ENCODE measurements around the gene ISYNA1. TPM values are rescaled to one million over a fixed set of nuclear protein-coding genes. Genes with fewer than 3 reads are reported as not detected.
A peak's percentile ranks its signal among the peaks of the same experiment; 100 is the strongest.

The ISYNA1 gene
- polyA plus RNA-seq, 3 donors = 3.7 TPM; not detected in 2

GRCh38 chr19:18481505-18482222 lies 43.7 kb upstream of the ISYNA1 start:
- Mint-ChIP-seq H3K9me3 (no peaks in the 10 kb centered on the region), H3K27ac (peak overlapping the region; percentile 58 to 99 (median 99)), H3K4me3 (no peak overlapping the region), H3K36me3 (peaks cover 14 to 21% of the 10 kb centered on the region in 2 donors), H3K27me3 (ENCODE audit: low read depth in 3 of 3) (peaks cover 0 to 2% (median 0%) of the 10 kb centered on the region in 3 donors), H3K4me1 (peaks cover 98% of the 10 kb centered on the region)
- Histone ChIP-seq H3K36me3 (replicated peaks in 1 of 2; ENCODE audit: control insufficient read depth in 1 of 2, insufficient read depth in 2 of 2, low read length in 2 of 2) (no peaks in the 10 kb centered on the region), H3K4me2 (replicated peaks; ENCODE audit: extremely low read depth, low read length, poor library complexity, severe bottlenecking) (no peak overlapping the region), H3K4me1 (ENCODE audit: control insufficient read depth in 1 of 2, insufficient read depth in 2 of 2, low read length in 2 of 2) (peaks cover 98 to 100% of the 10 kb centered on the region in 2 donors), H3K79me2 (ENCODE audit: insufficient read depth, low read length) (peaks cover 94% of the 10 kb centered on the region), H3K9ac (ENCODE audit: insufficient read depth, low read length, poor library complexity, severe bottlenecking) (no peak overlapping the region), H2AFZ (ENCODE audit: insufficient read depth, low read depth, low read length, poor library complexity, severe bottlenecking) (no peak overlapping the region), H3K9me3 (replicated peaks in 1 of 2; ENCODE audit: control insufficient read depth in 1 of 2, insufficient read depth in 1 of 2, low read length in 2 of 2) (no peaks in the 10 kb centered on the region), H3K27ac (ENCODE audit: low read depth in 1 of 2, low read length in 2 of 2) (peak overlapping the region; percentile 96 to 97), H4K20me1 (ENCODE audit: insufficient read depth, low read length) (peaks cover 65% of the 10 kb centered on the region), H3K4me3 (replicated peaks in 1 of 3; ENCODE audit: low read depth in 2 of 3, low read length in 3 of 3) (no peak overlapping the region), H3K27me3 (ENCODE audit: control insufficient read depth in 2 of 2, insufficient read depth in 2 of 2, low read length in 2 of 2) (no peaks in the 10 kb centered on the region)
- intact Hi-C loops (cut with micrococcal nuclease) = loop anchor here in 1 of 2 donors (2.0 kb wide), 1 partner anchor 15 kb away; no protein-coding TSS in a partner anchor
- no peak for TF ChIP-seq CTCF (IDR thresholded peaks at IDR 0.05)
- no peak for DNase-seq
- WGBS (ENCODE audit: insufficient coverage) = 97% methylated on average over 8 of the region's 12 CpGs

- H3K27ac Mint-ChIP-seq = peak overlapping the region; percentile 97 to 99 (median 99)
- H3K27me3 Mint-ChIP-seq (ENCODE audit: low read depth in 3 of 3) = peaks cover 0 to 3% (median 0%) of the 10 kb centered on the region in 3 donors
- Histone ChIP-seq H3K4me3 (replicated peaks in 1 of 3; ENCODE audit: low read depth in 2 of 3, low read length in 3 of 3) (peak overlapping the region in 1 of 3 experiments; percentile 46), H3K4me1 (ENCODE audit: control insufficient read depth in 1 of 2, insufficient read depth in 2 of 2, low read length in 2 of 2) (peaks cover 96 to 100% of the 10 kb centered on the region in 2 donors), H3K79me2 (ENCODE audit: insufficient read depth, low read length) (peaks cover 94% of the 10 kb centered on the region), H3K36me3 (replicated peaks in 1 of 2; ENCODE audit: control insufficient read depth in 1 of 2, insufficient read depth in 2 of 2, low read length in 2 of 2) (no peaks in the 10 kb centered on the region), H3K27me3 (ENCODE audit: control insufficient read depth in 2 of 2, insufficient read depth in 2 of 2, low read length in 2 of 2) (no peaks in the 10 kb centered on the region), H4K20me1 (ENCODE audit: insufficient read depth, low read length) (peaks cover 65% of the 10 kb centered on the region), H3K4me2 (replicated peaks; ENCODE audit: extremely low read depth, low read length, poor library complexity, severe bottlenecking) (peak overlapping the region; percentile 56), H3K9me3 (replicated peaks in 1 of 2; ENCODE audit: control insufficient read depth in 1 of 2, insufficient read depth in 1 of 2, low read length in 2 of 2) (no peaks in the 10 kb centered on the region), H3K9ac (ENCODE audit: insufficient read depth, low read length, poor library complexity, severe bottlenecking) (peak overlapping the region; percentile 62), H3K27ac (ENCODE audit: low read depth in 1 of 2, low read length in 2 of 2) (peak overlapping the region; percentile 96 to 97), H2AFZ (ENCODE audit: insufficient read depth, low read depth, low read length, poor library complexity, severe bottlenecking) (no peak overlapping the region)
- 5% methylated on average over 9 of the region's 13 CpGs for WGBS (ENCODE audit: insufficient coverage)
- DNase-seq = peak; percentile 61 to 69 (median 69)
- peak overlapping the region; percentile 41 to 77 for H3K4me3 Mint-ChIP-seq
- H3K4me1 Mint-ChIP-seq = peaks cover 96% of the 10 kb centered on the region
- TF ChIP-seq CTCF (IDR thresholded peaks at IDR 0.05) = no peak
- intact Hi-C loops (cut with micrococcal nuclease) = loop anchor here in 1 of 2 donors (2.0 kb wide), 1 partner anchor 17 kb away; no protein-coding TSS in a partner anchor
- H3K36me3 Mint-ChIP-seq = peaks cover 17 to 27% of the 10 kb centered on the region in 2 donors
- H3K9me3 Mint-ChIP-seq = no peaks in the 10 kb centered on the region
Observed at GRCh38 chr19:18480006-18480691, 42.2 kb upstream of the ISYNA1 start.
